Measurements from ENCODE around the gene DDX47.

DDX47 gene

DNA sequence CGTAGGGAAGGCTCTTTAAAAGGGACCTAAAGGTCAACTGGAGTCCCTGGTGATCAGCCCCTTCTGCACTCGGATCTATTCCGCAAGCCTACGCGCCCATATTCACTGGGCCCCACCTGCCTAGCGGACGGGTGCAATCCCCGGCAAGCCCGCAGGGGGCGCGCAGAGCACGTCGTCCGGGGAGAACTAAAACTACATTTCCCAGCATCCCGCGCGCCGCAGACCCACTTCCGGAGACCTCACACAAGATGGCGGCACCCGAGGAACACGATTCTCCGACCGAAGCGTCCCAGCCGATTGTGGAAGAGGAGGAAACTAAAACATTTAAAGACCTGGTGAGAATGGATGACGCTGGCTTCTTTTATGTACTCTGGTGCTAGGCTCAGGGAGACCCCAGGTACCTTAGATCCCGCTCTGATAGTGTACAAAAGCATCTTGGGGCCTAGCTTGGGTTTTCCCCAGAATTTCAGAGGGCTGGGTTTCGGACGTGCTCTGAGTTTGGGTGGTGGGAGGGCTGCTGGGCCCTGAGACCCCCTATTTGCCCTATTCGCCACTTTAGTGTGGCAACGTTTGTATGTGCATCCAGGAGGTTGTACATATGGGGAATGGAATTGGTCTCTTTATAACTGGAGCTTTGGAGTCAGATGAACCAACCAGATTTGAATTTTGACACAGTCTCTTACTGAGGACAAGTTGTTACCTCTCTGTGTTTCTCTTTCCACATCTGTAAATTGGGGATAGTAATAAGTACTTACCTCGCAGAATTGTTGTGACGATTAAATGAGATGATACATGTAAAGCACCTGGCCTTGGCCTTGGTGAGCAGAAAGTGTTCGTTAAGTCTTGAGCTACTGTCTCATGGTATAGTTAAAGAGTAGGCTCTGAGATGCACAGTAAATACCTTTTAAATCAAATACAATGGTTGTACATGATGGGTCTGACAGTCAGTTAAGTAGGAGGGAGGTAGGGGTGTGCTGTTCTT is at the start of gene DDX47:
TSS of gene DDX47 (plus strand) at position 227 of the 982 bp plus-strand sequence. CDS start at position 249, 22 bp downstream.
- peak; percentile 31 for FAIRE-seq

DNA sequence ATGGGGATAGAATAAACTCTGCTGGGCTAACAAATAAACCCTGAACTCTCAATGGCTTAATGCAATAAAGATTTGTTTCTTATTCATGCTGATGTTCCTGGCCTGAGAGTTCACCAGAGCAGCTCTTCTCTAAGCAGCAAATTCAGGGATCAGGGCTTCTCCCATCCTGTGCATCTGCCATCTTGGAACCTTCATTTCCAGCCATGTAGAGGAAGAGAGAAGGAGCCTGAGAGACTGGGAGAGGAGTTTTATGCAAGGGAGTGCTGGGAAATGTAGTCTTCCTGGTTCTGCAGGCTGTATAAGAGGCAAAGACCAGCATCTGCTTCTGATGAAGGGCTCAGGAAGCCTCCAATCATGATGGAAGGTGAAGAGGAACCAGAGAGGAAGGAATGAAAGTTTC is 48.3 kb upstream of the DDX47 start:
- no peak for FAIRE-seq

DNA sequence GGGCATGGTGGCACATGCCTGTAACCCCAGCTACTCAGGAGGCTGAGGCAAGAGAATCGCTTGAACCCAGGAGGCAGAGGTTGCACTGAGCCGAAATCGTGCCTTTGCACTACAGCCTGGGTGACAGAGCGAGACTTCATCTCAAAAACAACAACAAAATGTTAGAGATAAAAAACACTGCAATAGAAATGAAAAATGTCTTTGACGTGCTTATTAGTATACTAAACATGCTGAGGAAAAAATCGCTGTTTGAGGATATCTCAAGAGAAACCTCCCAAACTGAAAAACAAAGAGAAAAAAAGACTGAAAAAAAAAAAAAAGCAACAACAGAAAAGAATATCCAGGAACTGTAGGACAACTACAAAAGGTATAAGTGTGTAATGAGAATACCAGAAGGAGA is 42.9 kb upstream of the DDX47 start:
- FAIRE-seq = no peak

DNA sequence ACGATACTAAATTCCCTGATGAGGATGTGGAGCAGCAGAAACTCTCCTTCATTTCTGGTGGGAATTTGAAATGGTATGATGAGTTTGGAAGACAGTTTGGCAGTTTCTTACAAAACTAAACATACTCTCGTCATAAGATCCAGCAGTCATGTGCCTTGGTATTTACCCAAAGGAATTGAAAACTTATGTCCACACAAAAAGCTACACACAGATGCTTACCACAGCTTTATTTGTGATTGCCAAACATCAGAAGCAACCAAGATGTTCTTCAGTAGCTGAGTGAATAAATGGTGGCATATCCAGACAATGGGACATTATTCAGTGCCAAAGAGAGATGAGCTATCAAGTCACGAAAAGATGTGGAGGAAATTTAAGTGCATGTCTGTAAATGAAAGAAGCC is 38.4 kb upstream of the DDX47 start:
- FAIRE-seq = no peak

DNA sequence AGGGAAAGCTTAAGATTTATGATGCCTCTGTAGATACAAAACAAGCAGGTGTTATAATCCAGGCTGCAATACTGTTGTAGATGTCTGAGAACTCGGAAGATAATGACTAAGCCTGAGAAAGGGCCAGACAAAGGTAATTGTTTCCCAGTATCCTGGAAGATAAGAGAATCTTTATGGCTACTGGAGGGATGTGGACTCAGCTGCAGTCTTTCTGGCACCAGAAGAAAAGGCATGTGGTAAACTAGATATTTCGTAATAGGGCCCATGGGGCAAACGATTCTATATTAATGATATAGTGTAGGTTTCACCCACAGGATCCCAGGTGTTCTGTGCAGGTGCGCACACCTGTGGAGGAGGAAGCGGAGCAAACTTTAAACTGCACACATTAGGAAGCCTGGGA is 36.9 kb upstream of the DDX47 start:
- no peak for FAIRE-seq

DNA sequence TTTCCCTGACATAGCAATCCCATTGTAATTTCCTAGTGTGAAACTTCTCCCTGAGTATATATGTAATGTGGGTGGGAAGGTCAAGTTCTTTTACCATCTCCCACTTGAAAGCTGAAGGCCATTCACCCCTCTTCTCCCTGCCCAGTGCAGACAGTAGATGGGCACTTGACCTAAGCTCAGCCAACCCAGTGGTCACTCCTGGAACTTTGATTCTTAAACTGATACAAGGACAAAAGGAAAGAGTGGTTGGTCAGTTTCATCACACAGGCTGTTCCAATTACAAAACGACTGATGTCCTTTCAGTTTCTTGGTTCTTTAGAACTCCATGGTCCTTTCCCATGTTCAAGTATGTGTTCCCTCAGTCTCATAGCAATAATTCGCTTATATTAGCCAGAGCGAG is 36.1 kb upstream of the DDX47 start:
- no peak for FAIRE-seq

DNA sequence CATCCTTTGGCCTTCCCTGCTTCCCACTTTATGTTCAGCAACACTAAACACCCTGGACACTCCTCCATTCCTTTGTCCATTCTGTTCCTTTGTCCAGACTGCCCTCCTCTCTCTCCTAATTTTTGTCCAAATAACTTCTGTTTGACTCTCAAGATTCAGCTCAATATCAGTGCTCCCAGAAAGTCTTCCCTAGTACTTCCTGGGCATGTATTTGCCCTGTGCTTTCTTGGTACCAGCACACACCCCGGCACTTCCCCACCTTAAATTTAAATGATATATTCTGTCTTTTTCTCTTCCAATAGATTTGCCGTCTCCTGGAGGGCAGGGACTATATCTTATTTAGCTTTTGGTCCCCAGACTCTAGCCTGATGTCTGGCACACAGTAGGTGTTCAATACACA is 34.1 kb upstream of the DDX47 start:
- no peak for FAIRE-seq

DNA sequence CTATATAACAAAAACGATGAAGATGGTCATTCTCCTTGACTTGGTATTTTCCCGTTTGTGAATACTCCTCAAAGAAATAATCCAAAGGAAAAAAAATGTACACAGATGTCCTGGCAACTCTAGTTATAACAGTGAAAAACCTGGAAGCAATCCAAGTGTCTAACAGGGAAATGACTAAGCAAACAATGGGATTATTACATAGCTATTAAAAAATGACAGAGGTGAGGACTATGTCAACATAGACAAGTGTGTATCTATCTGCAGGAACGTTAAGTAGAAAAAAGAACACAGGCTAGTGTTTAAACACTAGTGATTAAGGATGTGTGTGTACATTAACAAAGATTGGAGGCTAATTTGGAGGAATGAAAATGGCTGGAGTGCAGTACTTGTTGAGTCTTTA is 33.6 kb upstream of the DDX47 start:
- FAIRE-seq = no peak

DNA sequence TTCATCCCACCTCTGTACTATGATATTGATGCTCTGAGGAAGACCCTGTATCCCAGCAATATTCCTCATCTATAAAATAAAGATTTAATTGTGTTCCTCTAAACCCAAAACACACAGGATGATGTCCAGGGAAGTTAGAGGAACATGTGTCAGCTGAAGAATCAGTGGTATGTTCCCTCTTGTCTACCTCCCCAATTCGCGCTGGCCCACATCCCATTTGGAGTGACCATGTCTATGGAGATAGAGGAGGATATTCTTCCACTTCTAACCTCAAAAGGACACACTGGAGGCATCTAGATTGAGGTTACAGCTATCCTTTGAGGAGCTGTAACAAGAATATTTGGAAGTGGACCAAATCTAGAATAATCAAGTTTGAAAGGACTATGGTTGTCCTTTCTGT is 29.0 kb upstream of the DDX47 start:
- FAIRE-seq = no peak

DNA sequence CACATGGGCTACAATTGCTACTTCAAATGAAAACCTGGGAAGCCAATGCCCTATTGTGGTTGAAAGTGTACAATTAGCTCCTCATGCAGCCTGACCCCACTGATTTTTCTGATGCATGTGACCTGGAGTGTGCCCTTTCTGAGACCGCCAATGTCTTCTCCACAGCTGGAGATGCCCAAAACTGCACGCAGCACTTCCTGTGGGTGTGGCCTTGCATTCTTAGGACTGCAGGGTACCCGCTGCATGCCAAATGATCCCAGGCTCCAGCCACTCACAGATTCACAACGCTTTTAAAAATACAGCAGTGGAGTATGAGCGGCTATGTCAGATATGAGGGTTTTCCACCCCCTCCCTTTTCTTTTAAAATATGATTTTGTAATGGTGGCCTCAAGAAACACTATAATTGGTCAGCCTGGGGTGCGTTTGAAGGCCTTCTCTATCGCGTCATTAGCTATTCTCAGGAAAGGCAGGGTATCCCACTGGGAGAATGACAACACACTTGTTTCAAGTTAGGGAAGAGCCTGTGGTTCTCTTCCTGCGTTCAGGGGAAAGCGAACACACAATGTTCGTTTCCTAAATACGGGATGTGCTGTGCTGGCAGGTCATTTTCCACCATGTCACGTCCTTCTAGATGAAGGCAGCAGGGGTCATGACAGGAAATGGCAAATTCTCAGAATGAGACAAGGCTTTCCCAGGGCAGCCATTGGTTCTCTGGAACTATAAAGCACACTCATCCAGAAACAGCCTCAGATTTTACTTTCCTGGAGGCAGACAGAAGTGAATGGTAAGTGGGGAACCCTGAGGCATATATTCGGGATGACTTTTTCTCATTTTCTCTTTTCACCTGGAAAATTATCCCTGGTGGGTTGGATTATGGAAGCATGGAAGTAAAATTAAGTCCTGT is 28.0 kb upstream of the DDX47 start, which contains the start of gene APOLD1:
TSS of gene APOLD1 (plus strand) at position 749 of the 904 bp plus-strand sequence. CDS start at position 782, 33 bp downstream.
- FAIRE-seq = no peak

DNA sequence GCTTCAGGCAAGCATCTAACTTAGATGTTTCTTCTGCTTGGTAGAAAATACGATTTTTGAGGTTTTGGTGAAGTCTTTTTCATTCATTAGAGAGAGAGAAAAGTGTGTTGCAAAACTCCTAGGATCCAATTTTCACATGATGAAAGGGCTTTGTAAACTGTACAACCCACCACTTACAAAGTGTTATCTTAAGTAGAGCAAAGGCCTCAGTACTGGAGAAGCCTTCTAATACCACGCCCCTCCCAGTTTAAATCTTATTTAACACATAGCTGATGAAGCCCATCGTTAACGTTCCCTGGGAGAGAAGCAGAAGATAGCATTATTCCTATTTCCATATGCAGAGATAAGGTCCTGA is 26.8 kb upstream of the DDX47 start:
- FAIRE-seq = no peak

DNA sequence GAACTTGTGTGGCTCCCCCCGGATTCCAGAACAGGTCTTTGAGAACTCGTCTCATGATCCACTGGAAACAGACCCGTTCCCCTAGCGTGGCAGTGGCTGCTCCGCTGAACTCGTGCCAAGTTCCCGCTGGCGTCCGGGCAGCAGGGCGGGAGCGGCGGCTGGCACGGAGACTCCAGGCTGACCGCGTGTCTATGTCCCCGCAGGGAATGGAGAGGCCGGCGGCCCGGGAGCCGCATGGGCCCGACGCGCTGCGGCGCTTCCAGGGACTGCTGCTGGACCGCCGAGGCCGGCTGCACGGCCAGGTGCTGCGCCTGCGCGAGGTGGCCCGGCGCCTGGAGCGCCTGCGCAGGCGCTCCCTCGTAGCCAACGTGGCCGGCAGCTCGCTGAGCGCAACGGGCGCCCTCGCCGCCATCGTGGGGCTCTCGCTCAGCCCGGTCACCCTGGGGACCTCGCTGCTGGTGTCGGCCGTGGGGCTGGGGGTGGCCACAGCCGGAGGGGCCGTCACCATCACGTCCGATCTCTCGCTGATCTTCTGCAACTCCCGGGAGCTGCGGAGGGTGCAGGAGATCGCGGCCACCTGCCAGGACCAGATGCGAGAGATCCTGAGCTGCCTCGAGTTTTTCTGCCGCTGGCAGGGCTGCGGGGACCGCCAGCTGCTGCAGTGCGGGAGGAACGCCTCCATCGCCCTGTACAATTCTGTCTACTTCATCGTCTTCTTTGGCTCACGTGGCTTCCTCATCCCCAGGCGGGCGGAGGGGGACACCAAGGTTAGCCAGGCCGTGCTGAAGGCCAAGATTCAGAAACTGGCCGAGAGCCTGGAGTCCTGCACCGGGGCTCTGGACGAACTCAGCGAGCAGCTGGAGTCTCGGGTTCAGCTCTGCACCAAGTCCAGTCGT is 26.2 kb upstream of the DDX47 start:
- no peak for FAIRE-seq

DNA sequence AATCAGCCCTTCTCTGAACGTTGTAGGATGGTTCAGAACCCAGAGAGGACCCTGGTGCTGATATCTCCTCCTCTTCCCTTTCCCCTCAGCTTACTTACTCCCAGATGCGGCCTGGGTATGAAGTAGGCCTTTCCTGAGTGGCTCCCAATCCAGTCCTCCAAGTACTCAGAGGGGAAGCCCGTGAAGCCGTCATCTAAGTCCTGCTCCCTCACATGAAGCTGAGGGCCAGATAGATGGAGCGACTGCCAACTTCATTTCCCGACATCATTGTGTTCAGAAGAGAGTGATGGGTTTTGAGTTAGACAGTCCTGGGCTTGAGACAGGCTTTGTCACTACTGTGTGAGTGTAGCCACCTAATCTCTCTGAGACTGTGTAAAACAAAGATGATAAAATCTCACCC is 25.0 kb upstream of the DDX47 start:
- FAIRE-seq = no peak

DNA sequence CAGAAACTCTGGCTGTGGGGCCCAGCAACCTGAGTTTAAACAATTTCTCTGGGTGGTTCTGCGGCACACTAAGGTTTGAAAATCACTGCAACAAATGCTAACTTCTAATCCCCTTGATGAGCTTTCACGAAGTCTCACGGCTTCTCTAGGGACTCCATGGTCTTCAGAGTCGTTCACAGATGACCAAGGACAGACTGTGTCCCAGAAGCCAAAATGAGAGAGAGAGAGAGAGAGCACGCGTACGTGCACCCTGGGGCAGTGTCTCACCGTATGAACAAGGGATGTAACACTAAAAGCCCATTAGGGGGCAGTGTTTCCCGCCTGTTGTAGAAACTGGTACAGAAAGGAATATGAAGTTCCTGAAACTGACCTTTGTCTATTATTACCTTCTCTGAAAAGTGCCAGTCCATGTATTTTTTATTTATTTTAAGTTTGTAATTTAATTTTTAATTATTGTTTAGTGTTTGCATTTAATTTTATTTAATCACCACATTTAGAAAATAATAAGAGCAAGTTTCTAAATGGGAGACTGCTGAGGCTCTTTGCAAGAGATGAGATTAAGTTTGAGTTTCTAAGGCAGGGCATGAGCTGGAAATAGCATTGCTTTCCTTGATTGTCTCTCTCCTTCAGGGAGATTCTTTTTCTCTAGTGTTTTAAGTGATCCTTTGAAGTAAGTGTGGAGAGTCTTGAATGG is 24.3 kb upstream of the DDX47 start:
- peak; percentile 78 for FAIRE-seq

DNA sequence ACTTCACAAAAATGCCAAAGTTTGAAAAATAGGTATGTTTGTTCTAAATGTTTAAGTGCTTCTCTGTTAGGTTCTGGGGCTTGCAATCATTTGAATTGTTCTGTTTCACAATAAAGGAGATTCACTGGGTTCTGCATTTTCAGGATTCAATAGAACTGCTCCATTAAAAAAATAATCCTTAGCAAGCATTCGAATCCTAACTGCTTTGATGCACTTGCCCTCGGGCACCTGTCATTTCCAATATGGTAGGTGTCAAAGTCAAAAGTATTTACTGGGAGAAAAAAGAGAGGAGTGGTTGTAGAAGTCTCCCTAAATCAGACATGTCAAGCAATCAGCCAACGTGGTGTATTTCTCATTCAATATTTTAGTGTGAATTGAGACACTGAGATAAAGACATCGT is 22.2 kb upstream of the DDX47 start:
- no peak for FAIRE-seq

DNA sequence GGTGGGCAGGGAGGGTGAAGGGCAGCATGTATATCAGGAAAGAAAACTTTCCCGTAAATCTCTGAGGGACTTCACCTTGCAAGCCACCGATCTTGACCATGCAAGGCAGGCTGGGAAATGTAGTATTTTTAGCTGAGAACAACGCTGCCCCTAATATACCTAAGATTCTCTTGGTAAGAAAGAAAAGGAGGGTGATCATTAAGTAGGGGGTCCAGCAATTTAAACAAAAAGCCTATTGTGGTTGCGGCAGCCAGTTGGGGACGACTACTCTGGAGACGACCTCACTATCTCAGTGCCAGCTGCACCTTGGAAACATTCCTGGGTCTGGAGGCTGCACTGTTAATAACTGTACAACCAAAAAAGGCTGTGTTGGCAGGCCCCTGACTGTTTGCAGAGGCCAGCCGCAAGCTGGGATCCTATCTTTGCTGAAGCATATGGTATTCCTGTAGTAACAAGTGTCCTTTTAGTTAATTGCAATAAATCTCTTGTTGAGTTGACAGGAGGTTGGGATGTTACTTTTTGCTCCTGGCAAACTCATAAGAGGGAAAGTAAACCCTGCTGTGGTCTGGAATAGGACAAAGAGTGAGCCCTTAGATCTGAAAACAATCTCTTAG is 21.3 kb upstream of the DDX47 start:
- FAIRE-seq = no peak

DNA sequence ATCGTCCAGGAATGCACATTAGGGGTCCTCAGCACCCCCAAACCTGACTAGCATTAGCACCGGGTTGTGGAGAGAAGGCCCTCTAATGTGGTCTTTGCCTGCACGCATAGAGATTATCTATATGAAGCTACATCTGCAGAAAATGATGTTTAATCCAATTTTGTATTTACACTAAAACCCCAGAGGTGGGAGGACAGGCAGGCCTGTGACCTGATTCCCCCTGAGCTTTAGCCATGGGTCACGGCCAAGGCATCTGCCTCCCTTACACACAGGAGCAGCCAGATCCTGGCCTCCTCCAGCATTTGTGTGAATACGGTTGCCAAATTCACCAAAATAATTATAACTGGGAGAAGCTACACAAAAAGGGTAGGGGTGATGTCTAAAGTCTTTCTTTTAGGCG is 20.7 kb upstream of the DDX47 start:
- no peak for FAIRE-seq

DNA sequence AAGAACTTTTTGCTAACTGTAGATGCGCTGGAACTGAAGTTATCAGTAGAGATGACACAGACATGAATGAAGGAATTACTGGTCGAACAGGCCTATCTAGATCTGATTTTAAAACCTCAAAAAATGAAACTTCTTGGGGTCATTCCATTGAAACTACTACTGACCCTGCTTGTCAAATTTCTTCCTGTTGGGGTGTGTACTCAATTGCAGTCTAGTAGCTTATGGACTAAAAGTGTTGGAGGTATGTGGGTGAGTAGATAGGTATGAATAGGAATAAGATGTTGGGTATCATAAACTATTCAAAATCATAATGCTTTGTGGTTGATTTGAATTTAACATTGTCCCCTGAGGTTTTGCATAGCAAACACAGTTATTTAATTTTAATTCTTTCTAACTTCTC is 18.5 kb upstream of the DDX47 start:
- FAIRE-seq = no peak

DNA sequence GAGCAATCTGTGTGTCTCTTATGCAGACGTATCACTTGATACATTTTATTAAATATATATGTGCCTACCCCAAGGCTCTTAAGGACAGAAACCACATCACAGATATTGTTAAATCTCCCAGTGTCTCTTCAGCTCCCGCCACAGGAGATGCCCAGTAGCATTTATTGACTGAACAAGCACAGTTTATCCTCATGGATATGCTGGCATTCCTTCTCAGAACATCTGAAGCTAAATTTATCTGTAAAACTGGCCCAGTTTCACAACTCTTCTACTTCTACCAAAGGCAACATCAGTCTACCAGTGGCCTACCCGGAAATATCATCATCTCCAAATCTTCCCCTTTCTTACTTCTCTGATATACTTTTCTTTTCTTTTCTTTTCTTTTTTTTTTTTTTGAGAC is 17.0 kb upstream of the DDX47 start:
- no peak for FAIRE-seq

DNA sequence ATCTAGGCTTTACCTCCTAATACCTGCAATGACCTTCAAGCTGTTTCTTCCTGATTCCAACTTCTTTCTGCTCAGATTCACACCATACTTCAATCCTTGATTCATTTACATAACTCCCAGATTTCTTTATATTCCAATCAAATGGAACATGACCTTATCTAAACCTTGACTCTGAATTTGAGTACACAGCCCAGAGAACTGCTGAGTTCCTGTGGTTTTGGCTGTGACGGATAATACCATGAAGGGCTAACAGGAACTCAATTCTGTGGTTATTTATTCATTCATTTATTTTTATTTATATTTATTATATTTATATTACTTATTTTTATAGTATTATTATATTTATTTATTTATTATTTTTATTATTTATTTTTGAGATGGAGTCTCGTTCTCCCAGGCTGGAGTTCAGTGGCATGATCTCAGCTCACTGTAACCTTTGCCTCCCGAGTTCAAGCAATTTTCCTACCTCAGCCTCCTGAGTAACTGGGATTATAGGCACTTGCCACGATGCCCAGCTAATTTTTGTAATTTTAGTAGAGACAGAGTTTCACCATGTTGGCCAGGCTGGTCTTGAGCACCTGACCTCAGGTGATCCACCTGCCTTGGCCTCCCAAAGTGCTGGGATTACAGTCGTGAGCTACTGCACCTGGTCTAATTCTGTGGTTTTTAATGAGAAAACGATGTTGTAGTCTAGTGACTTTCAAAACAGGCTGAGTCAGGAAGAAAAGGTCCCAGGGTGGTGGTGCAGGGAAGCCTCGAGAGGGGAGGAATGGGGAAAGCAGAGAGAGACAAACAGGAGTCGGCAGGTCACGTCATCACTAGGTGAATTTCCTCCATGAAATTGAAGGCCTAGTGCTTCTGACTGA is 16.0 kb upstream of the DDX47 start:
- no peak for FAIRE-seq

DNA sequence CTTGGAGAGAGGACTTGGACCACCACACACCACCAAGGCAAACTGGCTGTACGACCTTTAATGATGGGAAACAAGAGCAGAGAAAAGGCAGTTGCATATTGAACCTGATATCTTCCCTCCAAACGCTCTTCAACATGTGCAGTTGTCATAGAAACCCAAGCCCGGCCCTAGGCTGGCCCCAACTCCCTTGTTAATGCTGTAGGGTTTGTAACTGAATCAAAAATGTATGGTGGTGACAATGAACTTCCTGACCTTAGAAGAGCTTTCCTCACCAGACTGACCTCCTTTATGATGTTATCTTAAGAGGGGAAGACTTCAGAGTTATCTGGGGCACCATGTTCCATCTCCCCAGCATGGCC is 15.4 kb upstream of the DDX47 start:
- FAIRE-seq = no peak
